NCI-H82 treated with DMSO at 0.1 percent for 48 hours (cell line): ENCODE measurements around the gene TXNL4A.
A peak's percentile ranks its signal among the peaks of the same experiment; 100 is the strongest.

Source experiments
- DNase-seq: peaks from one replicate; lab custom pipeline; 2025; ENCODE audit not compliant: unreplicated experiment; lab: John Stamatoyannopoulos, UW

The TXNL4A gene

GRCh38 chr18:79964330-79965118 is 23.8 kb downstream of the TXNL4A start, which contains the start of gene HSBP1L1:
HSBP1L1 (plus strand) TSS chr18:79964643; CDS start chr18:79964736, 93 bp downstream.
- no peak for DNase-seq

DNA sequence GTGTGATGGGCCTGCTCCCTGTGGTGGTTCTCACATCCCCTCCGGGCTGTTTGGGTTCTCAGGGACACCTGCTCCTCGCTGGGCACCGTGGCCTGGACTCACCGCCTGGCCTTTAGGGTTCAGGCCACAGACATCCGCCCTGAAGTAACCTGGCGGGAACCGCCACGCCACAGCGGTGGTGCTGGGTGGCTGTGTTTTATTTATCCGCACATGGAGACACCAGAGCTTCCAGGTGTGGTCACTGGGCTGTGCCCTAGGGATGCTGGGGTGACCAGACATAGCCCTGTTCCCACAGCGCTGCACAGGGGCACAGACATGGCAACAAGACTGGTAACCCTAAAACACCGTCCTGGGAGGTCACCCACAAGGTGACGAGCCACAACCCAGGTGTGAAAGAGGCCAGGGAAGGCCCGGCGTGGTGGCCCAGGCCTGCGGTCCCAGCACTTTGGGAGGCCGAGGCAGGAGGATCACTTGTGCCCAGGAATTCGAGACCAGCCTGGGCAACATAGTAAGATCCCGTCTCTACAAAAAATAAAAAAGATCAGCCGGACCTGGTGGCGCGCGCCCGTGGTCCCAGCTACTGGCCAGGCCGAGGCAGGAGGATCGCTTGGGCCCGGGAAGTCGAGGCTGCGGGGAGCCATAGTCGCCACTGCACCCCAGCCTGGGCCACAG is 24.6 kb downstream of the TXNL4A start:
- no peak for DNase-seq

GRCh38 chr18:79962835-79963657 is 25.3 kb downstream of the TXNL4A start:
- no peak for DNase-seq

GRCh38 chr18:79962311-79962710 is 26.1 kb downstream of the TXNL4A start:
- no peak for DNase-seq

- DNase-seq, result no peak
These were observed 26.7 kb downstream of the TXNL4A start for GRCh38 chr18:79961527-79962291.

- DNase-seq, result no peak
These were observed 27.3 kb downstream of the TXNL4A start for GRCh38 chr18:79960921-79961526.

DNA sequence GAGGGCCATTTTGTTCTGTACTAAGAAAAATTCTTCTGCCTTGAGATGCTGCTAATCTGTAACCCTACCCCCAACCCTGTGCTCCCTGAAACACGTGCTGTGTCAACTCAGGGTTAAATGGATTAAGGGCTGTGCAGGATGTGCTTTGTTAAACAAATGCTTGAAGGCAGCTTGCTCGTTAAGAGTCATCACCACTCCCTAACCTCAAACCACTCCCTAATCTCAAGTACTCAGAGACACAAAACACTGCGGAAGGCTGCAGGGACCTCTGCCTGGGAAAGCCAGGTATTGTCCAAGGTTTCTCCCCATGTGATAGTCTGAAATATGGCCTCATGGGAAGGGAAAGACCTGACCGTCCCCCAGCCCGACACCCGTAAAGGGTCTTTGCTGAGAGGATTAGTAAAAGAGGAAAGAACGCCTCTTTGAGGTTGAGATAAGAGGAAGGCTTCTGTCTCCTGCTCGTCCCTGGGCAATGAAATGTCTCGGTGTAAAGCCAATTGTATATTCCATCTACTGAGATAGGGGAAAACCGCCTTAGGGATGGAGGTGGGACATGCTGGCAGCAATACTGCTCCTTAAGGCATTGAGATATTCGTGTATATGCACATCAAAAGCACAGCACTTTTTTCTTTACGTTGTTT is 28.1 kb downstream of the TXNL4A start:
- peak; percentile 72 for DNase-seq

GRCh38 chr18:79958981-79959380 is 29.4 kb downstream of the TXNL4A start:
- no peak for DNase-seq

DNA sequence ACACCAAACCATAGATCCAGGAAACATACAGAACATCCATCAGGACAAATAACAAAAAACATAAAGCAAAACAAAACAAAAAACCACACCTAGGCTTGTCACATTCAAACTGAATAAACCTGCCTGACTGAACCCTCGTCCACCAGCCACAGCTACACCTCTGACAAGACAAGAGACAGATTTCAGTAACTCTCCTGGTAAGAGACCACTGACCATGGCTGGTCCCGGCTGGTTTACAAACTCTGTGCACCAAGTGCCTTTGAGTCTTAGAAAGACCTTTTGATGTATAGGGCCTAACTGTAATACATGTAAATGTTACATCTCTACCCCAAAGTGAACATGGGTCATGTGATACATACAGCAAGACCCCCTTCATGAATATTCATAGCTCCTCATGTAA is 32.1 kb downstream of the TXNL4A start:
- no peak for DNase-seq

DNA sequence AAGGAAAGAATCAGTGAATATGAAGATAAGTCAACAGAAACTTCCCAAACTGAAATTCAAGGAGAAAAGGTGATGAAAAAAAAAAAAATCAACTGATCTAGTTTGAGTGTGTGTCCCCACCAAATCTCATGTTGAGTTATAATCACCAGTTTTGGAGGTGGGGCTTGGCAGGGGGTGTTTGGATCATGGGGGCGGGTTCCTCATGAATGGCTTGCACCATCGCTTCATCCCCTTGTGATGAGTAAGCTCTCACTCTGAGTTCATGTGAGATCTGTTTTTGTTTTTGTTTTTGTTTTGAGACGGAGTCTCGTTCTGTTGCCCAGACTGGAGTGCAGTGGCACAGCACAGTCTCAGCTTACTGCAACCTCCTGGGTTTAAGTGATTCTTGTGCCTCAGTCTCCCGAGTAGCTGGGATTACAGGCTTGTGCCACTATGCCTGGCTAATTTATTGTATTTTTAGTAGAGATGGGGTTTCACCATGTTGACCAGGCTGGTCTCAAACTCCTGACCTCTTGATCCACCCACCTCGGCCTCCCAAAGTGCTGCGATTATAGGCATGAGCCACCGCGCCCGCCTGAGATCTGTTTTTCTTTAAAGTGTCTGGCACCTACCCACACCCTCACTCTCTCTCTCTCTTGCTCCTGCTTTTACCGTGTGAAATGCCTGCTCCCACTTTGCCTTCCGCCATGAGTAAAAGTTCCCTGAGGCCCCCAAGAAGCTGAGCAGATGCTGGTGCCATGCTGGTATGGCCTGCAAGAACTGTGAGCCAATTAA is 32.9 kb downstream of the TXNL4A start:
- DNase-seq, result no peak

DNA sequence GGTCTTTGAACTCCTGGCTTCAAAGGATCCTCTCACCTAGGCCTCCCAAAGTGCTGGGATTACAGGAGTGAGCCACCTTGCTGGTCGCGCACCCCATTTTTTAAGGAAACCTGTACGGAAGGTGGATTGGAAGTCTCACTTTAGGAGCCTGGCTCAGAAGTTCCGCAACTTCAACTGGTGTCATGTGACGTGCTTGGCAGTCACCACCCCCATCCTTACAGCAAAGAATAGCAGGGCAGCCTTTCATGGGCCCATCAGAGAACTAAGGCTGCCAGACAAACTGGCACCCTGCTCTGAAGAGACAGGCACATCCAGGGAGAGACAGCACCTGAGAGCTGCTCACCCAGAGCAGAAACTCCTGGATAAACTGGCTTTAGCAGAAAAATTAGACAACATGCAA is 33.6 kb downstream of the TXNL4A start:
- DNase-seq, result no peak

GRCh38 chr18:79953971-79954651 is 34.3 kb downstream of the TXNL4A start:
- DNase-seq, result no peak

DNA sequence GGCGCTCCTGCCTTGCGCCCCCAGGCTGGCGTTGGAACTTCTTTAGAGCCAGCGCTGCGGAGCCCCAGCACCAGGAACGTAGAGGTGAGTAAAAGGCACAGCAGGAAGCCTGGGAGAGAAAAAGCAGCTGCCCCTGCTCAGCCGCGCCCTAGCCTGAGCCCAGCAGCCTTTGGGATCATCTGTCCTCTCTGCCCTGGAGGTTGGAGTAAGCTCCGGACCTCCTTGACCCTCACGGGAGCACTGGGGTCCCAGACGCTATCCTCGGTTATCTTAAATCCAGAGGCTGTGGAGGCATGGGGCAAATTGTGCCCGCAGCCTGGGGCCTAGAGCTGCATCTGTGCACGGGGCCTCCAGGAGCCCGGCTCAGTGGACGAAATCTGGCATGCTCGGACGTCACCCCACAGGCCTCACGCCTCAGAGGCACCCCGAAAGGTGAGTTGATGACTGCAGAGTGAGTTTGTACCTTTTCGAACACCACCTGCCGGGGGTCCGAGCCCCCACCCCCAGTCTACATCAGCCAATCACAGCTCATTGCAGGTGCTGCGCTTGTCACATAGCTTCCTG is 35.3 kb downstream of the TXNL4A start:
- no peak for DNase-seq

DNA sequence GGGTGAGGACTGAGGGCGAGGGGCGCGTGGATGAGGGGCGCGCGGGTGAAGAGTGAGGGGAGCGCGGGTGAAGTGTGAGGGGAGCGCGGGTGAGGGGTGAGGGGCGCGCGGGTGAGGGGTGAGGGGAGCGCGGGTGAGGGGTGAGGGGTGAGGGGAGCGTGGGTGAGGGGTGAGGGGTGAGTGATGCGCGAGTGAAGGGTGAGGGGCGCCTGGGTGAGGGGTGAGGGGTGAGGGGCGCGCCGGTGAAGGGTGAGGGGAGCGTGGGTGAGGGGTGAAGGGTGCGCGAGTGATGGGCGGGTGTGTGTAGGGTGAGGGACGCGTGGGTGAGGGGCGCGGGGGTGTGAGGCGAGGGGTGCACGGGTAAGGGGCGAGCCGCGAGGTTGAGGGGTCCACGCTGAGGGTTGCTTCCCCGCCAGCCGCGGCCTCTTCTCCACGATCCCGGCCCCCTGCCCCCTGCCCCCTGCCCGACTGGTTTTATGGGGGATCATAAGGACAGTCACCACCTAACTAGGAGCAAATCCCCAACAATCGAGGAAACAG is 35.8 kb downstream of the TXNL4A start:
- DNase-seq, result no peak

DNA sequence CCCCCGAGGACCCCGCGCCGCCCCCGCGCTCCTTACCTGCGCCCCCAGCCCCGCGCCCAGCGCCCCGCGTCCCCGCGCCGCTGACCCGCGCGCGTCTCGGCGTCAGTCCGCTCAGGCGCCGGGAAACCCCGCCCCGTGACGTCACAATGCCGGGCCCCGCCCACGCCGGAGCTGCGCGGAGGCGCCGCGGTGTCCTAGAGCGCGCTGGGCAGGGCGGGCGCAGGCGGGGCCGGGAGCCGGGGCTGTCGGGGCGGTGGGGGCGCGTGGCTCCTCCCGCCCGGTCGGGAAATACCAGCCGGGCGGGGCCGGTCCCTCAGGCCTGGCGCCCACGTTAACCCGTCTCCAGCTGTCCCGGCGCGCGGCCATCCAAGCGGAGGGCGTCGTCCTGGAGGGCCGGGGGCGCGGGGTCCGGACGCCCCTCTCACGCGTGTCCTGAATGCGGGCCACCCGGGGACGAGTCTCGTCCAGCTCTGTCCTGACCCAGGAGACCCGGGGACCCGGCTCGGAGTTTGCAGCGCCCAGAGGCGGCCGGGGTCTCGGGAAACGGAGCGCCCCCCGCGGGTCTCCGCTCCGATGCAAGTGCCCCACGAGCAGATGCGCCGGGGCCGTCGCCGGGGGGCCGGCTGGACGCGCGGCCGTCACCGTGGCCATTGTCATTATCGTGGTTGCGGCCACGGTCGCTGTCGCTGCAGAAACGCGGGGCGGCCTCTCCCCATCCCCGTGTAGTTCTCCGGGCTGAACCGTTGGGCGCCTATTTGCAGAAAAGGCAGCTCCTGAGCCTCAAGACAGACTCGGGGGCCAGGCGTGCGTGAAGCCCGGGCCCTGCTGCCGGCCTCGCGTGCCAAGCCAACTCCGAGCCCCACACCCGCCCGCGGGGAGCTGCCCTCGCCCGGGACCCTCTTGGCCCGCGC is 36.6 kb downstream of the TXNL4A start, which contains the start of gene SLC66A2:
Gene SLC66A2 (minus strand): TSS at position 109 of the 911 bp plus-strand sequence. CDS start 727 bp downstream, outside the sequence.
- DNase-seq, result peak; percentile 55

- DNase-seq, result no peak
These were observed 37.6 kb downstream of the TXNL4A start for GRCh38 chr18:79950515-79951341.
